Measurements from ENCODE around the gene IDH2.

- no peak for TF ChIP-seq ZNF585B (tag by site-specific recombination; IDR thresholded peaks at IDR 0.05)
- TF ChIP-seq, protein P1, sequence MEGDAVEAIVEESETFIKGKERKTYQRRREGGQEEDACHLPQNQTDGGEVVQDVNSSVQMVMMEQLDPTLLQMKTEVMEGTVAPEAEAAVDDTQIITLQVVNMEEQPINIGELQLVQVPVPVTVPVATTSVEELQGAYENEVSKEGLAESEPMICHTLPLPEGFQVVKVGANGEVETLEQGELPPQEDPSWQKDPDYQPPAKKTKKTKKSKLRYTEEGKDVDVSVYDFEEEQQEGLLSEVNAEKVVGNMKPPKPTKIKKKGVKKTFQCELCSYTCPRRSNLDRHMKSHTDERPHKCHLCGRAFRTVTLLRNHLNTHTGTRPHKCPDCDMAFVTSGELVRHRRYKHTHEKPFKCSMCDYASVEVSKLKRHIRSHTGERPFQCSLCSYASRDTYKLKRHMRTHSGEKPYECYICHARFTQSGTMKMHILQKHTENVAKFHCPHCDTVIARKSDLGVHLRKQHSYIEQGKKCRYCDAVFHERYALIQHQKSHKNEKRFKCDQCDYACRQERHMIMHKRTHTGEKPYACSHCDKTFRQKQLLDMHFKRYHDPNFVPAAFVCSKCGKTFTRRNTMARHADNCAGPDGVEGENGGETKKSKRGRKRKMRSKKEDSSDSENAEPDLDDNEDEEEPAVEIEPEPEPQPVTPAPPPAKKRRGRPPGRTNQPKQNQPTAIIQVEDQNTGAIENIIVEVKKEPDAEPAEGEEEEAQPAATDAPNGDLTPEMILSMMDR (tag by site-specific recombination; IDR thresholded peaks at IDR 0.05), result no peak
- TF ChIP-seq ZBTB21 (tag by site-specific recombination; IDR thresholded peaks at IDR 0.05), result no peak
- no peak for TF ChIP-seq TCF7L2 (IDR thresholded peaks at IDR 0.05; ENCODE audit: borderline replicate concordance, low read depth, low read length)
- TF ChIP-seq KLF1 (tag by site-specific recombination; IDR thresholded peaks at IDR 0.05), result no peak
- no peak for TF ChIP-seq ZNF274 (IDR thresholded peaks at IDR 0.05; ENCODE audit: low read length)
- no peak for TF ChIP-seq ZNF274 (tag by site-specific recombination; IDR thresholded peaks at IDR 0.05; ENCODE audit: borderline replicate concordance)
- no peak for TF ChIP-seq SETDB1 (IDR thresholded peaks at IDR 0.05; ENCODE audit: insufficient read length, low read length)
- no peak for TF ChIP-seq ZNF114 (tag by site-specific recombination; IDR thresholded peaks at IDR 0.05)
- TF ChIP-seq REPIN1 (tag by site-specific recombination; IDR thresholded peaks at IDR 0.05; ENCODE audit: low read depth), result no peak
- no peak for TF ChIP-seq YY1 (tag by site-specific recombination; IDR thresholded peaks at IDR 0.05)
Observed at GRCh38 chr15:90080458-90080755, 21.9 kb downstream of the IDH2 start.
